ENCODE results near the gene FLNB.
A peak's percentile ranks its signal among the peaks of the same experiment; 100 is the strongest.

FLNB gene

GRCh38 chr3:58072052-58072762, 64.0 kb downstream of the FLNB start:
- DNase-seq (ENCODE audit: low read depth, low spot score) = no peak
- H3K27ac ChIP-seq = peak overlapping the region; percentile 32

- DNase-seq (ENCODE audit: low read depth, low spot score) = no peak
- peak overlapping the region; percentile 32 for H3K27ac ChIP-seq
Observed at GRCh38 chr3:58072763-58073130, 64.5 kb downstream of the FLNB start.

GRCh38 chr3:58073301-58074108, 65.3 kb downstream of the FLNB start:
- H3K27ac ChIP-seq = peak overlapping the region; percentile 17
- no peak for DNase-seq (ENCODE audit: low read depth, low spot score)

GRCh38 chr3:58074116-58074715, 66.0 kb downstream of the FLNB start:
- peak overlapping the region; percentile 17 for H3K27ac ChIP-seq

GRCh38 chr3:58074997-58075396, 66.8 kb downstream of the FLNB start:
- DNase-seq (ENCODE audit: low read depth, low spot score) = no peak
- peak overlapping the region; percentile 15 for H3K27ac ChIP-seq

More at GRCh38 chr3:58074116-58074715, 66.0 kb downstream of the FLNB start:
- no peak for DNase-seq (ENCODE audit: low read depth, low spot score)

GRCh38 chr3:58077596-58078285, 69.5 kb downstream of the FLNB start:
- DNase-seq (ENCODE audit: low read depth, low spot score) = no peak
- H3K27ac ChIP-seq = peak overlapping the region; percentile 25

GRCh38 chr3:58078610-58079009, 70.4 kb downstream of the FLNB start:
- DNase-seq (ENCODE audit: low read depth, low spot score) = no peak

GRCh38 chr3:58079773-58080172, 71.6 kb downstream of the FLNB start:
- peak overlapping the region; percentile 8 for H3K27ac ChIP-seq
- no peak for DNase-seq (ENCODE audit: low read depth, low spot score)

More at GRCh38 chr3:58078610-58079009, 70.4 kb downstream of the FLNB start:
- H3K27ac ChIP-seq = no peak overlapping the region

GRCh38 chr3:58082047-58082446, 73.8 kb downstream of the FLNB start:
- DNase-seq (ENCODE audit: low read depth, low spot score) = no peak
- H3K27ac ChIP-seq = peak overlapping the region; percentile 4

- H3K27ac ChIP-seq = peak overlapping the region; percentile 10
- DNase-seq (ENCODE audit: low read depth, low spot score) = no peak
Observed at GRCh38 chr3:58084166-58084565, 75.9 kb downstream of the FLNB start.

GRCh38 chr3:58084788-58085543, 76.7 kb downstream of the FLNB start:
- H3K27ac ChIP-seq = peak overlapping the region; percentile 10

GRCh38 chr3:58085616-58086015, 77.4 kb downstream of the FLNB start:
- DNase-seq (ENCODE audit: low read depth, low spot score) = no peak
- H3K27ac ChIP-seq = no peak overlapping the region

More at GRCh38 chr3:58084788-58085543, 76.7 kb downstream of the FLNB start:
- no peak for DNase-seq (ENCODE audit: low read depth, low spot score)

- no peak for DNase-seq (ENCODE audit: low read depth, low spot score)
- H3K27ac ChIP-seq = no peak overlapping the region
Observed at GRCh38 chr3:58088501-58088900, 80.3 kb downstream of the FLNB start.

- H3K27ac ChIP-seq = no peak overlapping the region
- no peak for DNase-seq (ENCODE audit: low read depth, low spot score)
Observed at GRCh38 chr3:58090351-58090750, 82.1 kb downstream of the FLNB start.

- H3K27ac ChIP-seq = peak overlapping the region; percentile 18
- DNase-seq (ENCODE audit: low read depth, low spot score) = no peak
Observed at GRCh38 chr3:58092521-58092920, 84.3 kb downstream of the FLNB start.

GRCh38 chr3:58093574-58094195, 85.5 kb downstream of the FLNB start:
- no peak for DNase-seq (ENCODE audit: low read depth, low spot score)
- H3K27ac ChIP-seq = peak overlapping the region; percentile 18

GRCh38 chr3:58094657-58095056, 86.4 kb downstream of the FLNB start:
- no peak for DNase-seq (ENCODE audit: low read depth, low spot score)
- H3K27ac ChIP-seq = peak overlapping the region; percentile 7

GRCh38 chr3:58095603-58096138, 87.4 kb downstream of the FLNB start:
- peak overlapping the region; percentile 7 for H3K27ac ChIP-seq
- DNase-seq (ENCODE audit: low read depth, low spot score) = no peak

GRCh38 chr3:58098531-58098930, 90.3 kb downstream of the FLNB start:
- no peak overlapping the region for H3K27ac ChIP-seq
- DNase-seq (ENCODE audit: low read depth, low spot score) = no peak
